Placental epithelial cell (primary cell): ENCODE measurements around the gene DEGS1. TPM values are rescaled to one million over a fixed set of nuclear protein-coding genes. Genes with fewer than 3 reads are reported as not detected.

ENCODE experiments used
- small RNA-seq: library from RNA; depleted of rRNA; stranded (forward); fragments of <200 nt; gene quantifications from one replicate; pipeline ENCODE3, GENCODE V24; 2012
- total RNA-seq: library from RNA; depleted of rRNA; stranded (reverse); fragments of >200 nt; gene quantifications from 2 replicates; pipeline ENCODE4 v1.2.3, GENCODE V29; 2012

Gene DEGS1
- 51.4 and 90.0 TPM in 2 replicates for total RNA-seq

DNA sequence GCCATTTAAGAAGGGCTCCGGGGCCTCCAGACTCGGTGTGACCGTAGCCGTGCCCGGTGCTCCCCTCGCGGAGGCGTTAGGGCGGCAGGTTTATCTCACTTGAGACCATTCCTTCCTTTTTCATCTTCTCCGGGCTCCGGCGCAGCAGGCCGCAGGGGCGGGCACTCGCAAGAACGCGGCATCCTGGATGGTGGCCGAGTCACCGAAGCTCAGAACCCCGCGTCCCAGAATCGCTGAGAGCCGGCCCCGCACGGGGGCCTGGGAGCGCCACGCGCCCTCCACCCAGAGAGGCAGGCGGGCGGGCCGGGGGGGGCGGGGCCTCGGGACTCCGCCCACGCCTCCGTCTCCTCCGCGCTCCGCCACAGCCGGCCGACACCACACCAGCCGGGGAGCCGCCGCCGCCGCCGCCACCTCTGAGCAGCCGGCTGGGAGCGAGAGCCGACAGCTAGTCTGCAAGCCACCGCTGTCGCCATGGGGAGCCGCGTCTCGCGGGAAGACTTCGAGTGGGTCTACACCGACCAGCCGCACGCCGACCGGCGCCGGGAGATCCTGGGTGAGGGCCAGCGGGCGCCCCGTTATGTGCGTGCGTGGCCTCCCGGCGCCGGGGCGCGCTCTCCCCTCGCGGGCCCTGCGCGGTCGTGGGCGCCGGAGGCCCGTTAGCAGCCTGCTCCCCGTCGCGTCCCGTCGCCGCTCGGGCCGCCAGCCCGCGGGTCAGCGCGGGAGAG, at the start of gene DEGS1:
Gene DEGS1, plus strand, starts transcription at position 375 of the 725 bp plus-strand sequence. Its CDS starts 97 bp downstream, at position 472.

Small RNAs within 50 kb of the gene (small RNA-seq; reads per million reads assigned to genes)
- gene AC092809.3 (not detected), gene RF00139 (not detected)

Other genes starting within 250 kb of the DEGS1 start
- 26.7 and 35.6 TPM in 2 replicates for gene FBXO28, start 69.1 kb upstream of the DEGS1 start, total RNA-seq
- 29.7 and 31.8 TPM in 2 replicates for gene NVL, start 146.9 kb downstream of the DEGS1 start, total RNA-seq
- gene CNIH4, start 173.6 kb downstream of the DEGS1 start, total RNA-seq = 31.4 and 54.3 TPM in 2 replicates